Thyroid gland (tissue), 4 donors: ENCODE data around the gene MLLT1. TPM values are rescaled to one million over a fixed set of nuclear protein-coding genes. Genes with fewer than 3 reads are reported as not detected.

Experiments
- DNase-seq, 2 donors: peaks; one replicate each; pipeline ENCODE4 v3.0.0-alpha.2; 2019
- H3K27ac ChIP-seq, 3 donors: fragments of 200-600 bp; sonication (generic); 1 replicate in 2 of 3; 2 replicates in 1 of 3; pipeline ENCODE4 v1.5.1; 2016 to 2019; ENCODE audit warnings: mild to moderate bottlenecking in 1 of 3, moderate library complexity in 1 of 3
- H3K27me3 ChIP-seq: fragments of 200-600 bp; sonication (generic); one replicate; pipeline ENCODE4 v1.5.1; 2019
- H3K36me3 ChIP-seq, 2 donors: fragments of 200-600 bp; sonication (generic); one replicate each; pipeline ENCODE4 v1.5.1; 2016 to 2019
- H3K4me1 ChIP-seq, 2 donors: fragments of 200-600 bp; sonication (generic); one replicate each; pipeline ENCODE4 v1.5.1; 2017 to 2019
- H3K4me3 ChIP-seq, 3 donors: fragments of 200-600 bp; sonication (generic); replicated peaks in 1 of 3; 1 replicate in 2 of 3; 2 replicates in 1 of 3; pipeline ENCODE4 v1.5.1; 2016; ENCODE audit warnings: mild to moderate bottlenecking in 1 of 3
- H3K9me3 ChIP-seq: fragments of 200-600 bp; sonication (generic); one replicate; pipeline ENCODE4 v1.5.1; 2017
- POLR2A ChIP-seq, 2 donors: fragments of 450-650 bp; IDR thresholded peaks; one replicate each; pipeline ENCODE4 v1.6.1; 2017; ENCODE audit warnings: antibody characterized with exemption in 2 of 2, mild to moderate bottlenecking in 2 of 2, moderate library complexity in 1 of 2
- WGBS, 2 donors: methylation state at CpG; one replicate each; pipeline ENCODE4 v1.1.5; 2017; 5-methylcytosine and 5-hydroxymethylcytosine counted together
- intact Hi-C: fragments of 100-400 bp; cut with DNase I; formaldehyde crosslinking; loops from one replicate; pipeline ENCODE4 v1.15.1; 2023
- small RNA-seq: library from RNA; depleted of rRNA; stranded (forward); fragments of <200 nt; gene quantifications from one replicate; pipeline ENCODE3, GENCODE V24; 2016
- total RNA-seq, 4 donors: library from RNA; depleted of rRNA; stranded (reverse); fragments of >200 nt; gene quantifications; one replicate each; pipeline ENCODE4 v1.2.3, GENCODE V29; 2016
- TF ChIP-seq, protein P1 (sequence below), 6 experiments: fragments of 200-600 bp in 3 of 6; fragments of 450-650 bp in 3 of 6; sonication (generic) in 3 of 6; IDR thresholded peaks; one replicate each; pipeline ENCODE4 v1.5.1; 2016 to 2019; ENCODE audit warnings: antibody characterized with exemption in 6 of 6, mild to moderate bottlenecking in 2 of 6, inconsistent platforms in 1 of 6, moderate library complexity in 1 of 6

Gene MLLT1
- total RNA-seq, 4 donors from 2014 or later = 19.2 to 35.0 (median 26.7) TPM

DNA sequence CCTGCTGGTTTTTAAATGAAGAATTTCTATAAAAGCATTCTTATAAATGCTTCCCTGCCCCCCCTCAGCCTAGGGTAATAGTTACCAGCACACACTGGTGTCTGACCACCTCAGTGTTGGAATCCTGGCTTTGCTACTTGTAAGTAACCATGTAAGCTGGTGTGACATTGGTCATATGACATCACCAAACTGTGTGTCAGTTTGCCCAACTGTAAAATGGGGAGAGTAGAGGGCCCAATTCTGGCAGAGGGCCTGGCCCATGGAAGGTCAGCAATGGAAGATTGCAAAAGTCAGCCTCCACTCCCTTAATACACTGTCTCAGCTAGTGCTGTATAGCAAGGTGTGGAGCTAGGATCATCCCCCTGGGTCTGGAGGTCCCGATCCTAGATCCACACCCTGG, 112.7 kb downstream of the MLLT1 start:
- 90 to 97% methylated on average over 1 of the region's 1 CpG for WGBS, 2 donors
- H3K36me3 ChIP-seq = no peaks in the 10 kb centered on the region
- TF ChIP-seq, protein P1, sequence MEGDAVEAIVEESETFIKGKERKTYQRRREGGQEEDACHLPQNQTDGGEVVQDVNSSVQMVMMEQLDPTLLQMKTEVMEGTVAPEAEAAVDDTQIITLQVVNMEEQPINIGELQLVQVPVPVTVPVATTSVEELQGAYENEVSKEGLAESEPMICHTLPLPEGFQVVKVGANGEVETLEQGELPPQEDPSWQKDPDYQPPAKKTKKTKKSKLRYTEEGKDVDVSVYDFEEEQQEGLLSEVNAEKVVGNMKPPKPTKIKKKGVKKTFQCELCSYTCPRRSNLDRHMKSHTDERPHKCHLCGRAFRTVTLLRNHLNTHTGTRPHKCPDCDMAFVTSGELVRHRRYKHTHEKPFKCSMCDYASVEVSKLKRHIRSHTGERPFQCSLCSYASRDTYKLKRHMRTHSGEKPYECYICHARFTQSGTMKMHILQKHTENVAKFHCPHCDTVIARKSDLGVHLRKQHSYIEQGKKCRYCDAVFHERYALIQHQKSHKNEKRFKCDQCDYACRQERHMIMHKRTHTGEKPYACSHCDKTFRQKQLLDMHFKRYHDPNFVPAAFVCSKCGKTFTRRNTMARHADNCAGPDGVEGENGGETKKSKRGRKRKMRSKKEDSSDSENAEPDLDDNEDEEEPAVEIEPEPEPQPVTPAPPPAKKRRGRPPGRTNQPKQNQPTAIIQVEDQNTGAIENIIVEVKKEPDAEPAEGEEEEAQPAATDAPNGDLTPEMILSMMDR (IDR thresholded peaks at IDR 0.05) = no peak
- no peak overlapping the region for H3K27ac ChIP-seq
- intact Hi-C loops = loop anchor here (5.0 kb wide), 1 partner anchor 130 kb away; no protein-coding TSS in a partner anchor
- DNase-seq = no peak
- no peak overlapping the region for H3K4me3 ChIP-seq
- H3K9me3 ChIP-seq = no peaks in the 10 kb centered on the region
- H3K27me3 ChIP-seq = no peaks in the 10 kb centered on the region
- no peaks in the 10 kb centered on the region for H3K4me1 ChIP-seq

DNA sequence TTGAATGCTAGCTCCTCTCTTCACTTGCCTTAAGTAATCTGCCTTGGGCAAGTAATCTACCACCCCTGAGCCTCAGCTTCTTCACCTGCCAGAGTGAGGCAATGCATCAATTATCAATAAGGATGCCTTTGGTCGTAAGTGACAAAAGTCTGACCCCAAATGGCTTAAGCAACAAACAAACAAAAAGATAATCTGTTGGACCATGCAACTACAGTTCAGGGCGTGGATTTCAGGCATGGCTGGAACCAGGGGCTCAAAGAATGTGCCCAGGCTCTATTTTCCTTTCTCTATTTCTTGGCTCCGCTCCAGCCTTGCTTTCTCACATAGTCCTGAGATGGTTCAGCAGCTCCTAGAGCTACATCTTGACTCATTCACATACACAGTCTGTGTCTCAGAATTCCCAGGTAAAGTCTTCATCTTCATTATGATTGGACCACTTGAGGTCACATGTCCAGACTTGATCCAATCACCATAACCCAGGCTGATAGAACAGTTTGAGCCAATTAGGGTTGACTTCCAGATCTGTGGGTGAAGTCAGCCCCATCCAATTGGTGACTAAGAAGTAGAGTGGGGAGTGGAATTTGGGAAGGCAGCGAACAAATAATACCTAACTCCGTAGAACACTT, 114.8 kb downstream of the MLLT1 start:
- Histone ChIP-seq H3K36me3 (no peaks in the 10 kb centered on the region), H3K9me3 (no peaks in the 10 kb centered on the region), H3K27ac (no peak overlapping the region), H3K4me3 (no peak overlapping the region), H3K27me3 (no peaks in the 10 kb centered on the region), H3K4me1 (no peaks in the 10 kb centered on the region)
- TF ChIP-seq POLR2A (IDR thresholded peaks at IDR 0.05) = no peak
- TF ChIP-seq, protein P1 (IDR thresholded peaks at IDR 0.05) = no peak
- DNase-seq = no peak
- intact Hi-C loops = loop anchor here (5.0 kb wide), 1 partner anchor 132 kb away; no protein-coding TSS in a partner anchor
- 82 to 86% methylated on average over 5 of the region's 5 CpGs for WGBS, 2 donors

DNA sequence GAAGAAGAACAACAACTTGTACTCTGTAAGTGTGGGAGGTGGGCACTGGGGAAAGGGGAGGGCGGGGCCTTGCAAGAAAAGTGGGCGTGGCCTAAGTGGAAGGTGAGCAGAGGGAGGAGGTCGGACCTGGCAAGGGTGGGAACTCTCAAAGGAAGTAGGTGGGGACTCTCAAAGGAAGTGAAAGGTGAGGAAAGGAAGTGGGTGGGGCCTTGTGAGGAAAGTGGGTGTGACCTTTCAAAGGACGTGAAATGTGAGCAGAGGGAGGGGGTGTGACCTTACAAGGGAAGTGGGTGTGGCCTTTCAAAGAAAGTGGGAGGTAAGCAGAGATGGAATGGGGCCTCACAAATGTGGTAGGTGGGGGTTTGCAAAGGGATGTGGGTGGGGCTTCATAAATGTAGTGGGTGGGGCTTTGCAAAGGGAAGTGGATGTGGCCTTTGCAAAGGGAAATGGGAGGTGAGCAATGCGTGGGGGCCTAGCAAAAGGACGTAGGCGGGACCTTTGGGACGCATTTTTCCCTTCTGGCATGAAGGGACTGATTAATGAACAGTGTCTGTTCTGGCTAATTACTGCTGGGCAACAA, 118.4 kb downstream of the MLLT1 start:
- TF ChIP-seq POLR2A (IDR thresholded peaks at IDR 0.05) = no peak
- TF ChIP-seq, protein P1 (IDR thresholded peaks at IDR 0.05) = no peak
- H3K4me3 ChIP-seq = no peak overlapping the region
- H3K27ac ChIP-seq = no peak overlapping the region
- no peaks in the 10 kb centered on the region for H3K27me3 ChIP-seq
- DNase-seq = no peak
- H3K36me3 ChIP-seq = no peaks in the 10 kb centered on the region
- WGBS, 2 donors = 36 to 53% methylated on average over 8 of the region's 8 CpGs
- no peaks in the 10 kb centered on the region for H3K9me3 ChIP-seq
- no peaks in the 10 kb centered on the region for H3K4me1 ChIP-seq
- intact Hi-C loops = no loop called here

Small RNAs within 50 kb of the gene (small RNA-seq; reads per million reads assigned to genes)
- not detected for gene AC011471.1

Other genes starting within 250 kb of the MLLT1 start
- 10 to 100 TPM in 1 of 4 donors, 1 to 10 TPM in 3; 4.1 to 10.6 (median 7.7) TPM for gene RFX2, start 169.5 kb downstream of the MLLT1 start, total RNA-seq
- gene ACSBG2, start 144.3 kb downstream of the MLLT1 start, total RNA-seq = 1 to 10 TPM in 1 of 4 donors, under 1 TPM in 1, not detected in 2; 0.22 to 2.4 TPM
- under 1 TPM in 1 of 4 donors, not detected in 3; 0.67 TPM for gene ACER1, start 53.6 kb upstream of the MLLT1 start, total RNA-seq
- gene CLPP, start 81.6 kb upstream of the MLLT1 start, total RNA-seq = 100 to 1,000 TPM in 1 of 4 donors, 10 to 100 TPM in 3; 44.6 to 108 (median 63.1) TPM
- 100 to 1,000 TPM in 2 of 4 donors, 10 to 100 TPM in 2; 71.8 to 146 (median 91.4) TPM for gene ALKBH7, start 92.8 kb upstream of the MLLT1 start, total RNA-seq
- 1 to 10 TPM; 1.1 to 6.7 (median 2.6) TPM for gene PSPN, start 96.0 kb upstream of the MLLT1 start, total RNA-seq
- 10 to 100 TPM; 50.8 to 57.0 (median 51.4) TPM for gene GTF2F1, start 113.2 kb upstream of the MLLT1 start, total RNA-seq
- gene KHSRP, start 144.8 kb upstream of the MLLT1 start, total RNA-seq = 100 to 1,000 TPM in 3 of 4 donors, 10 to 100 TPM in 1; 92.9 to 141 (median 118) TPM
- gene SLC25A41, start 153.8 kb upstream of the MLLT1 start, total RNA-seq = under 1 TPM in 1 of 4 donors, not detected in 3; 0.33 TPM
- 100 to 1,000 TPM in 3 of 4 donors, 10 to 100 TPM in 1; 75.2 to 214 (median 152) TPM for gene SLC25A23, start 179.8 kb upstream of the MLLT1 start, total RNA-seq
- gene CRB3, start 184.3 kb upstream of the MLLT1 start, total RNA-seq = 10 to 100 TPM; 21.0 to 65.2 (median 45.3) TPM
- 1 to 10 TPM in 3 of 4 donors, not detected in 1; 1.3 to 2.1 (median 1.8) TPM for gene DENND1C, start 201.8 kb upstream of the MLLT1 start, total RNA-seq
- under 1 TPM in 3 of 4 donors, not detected in 1; 0.22 to 0.67 (median 0.59) TPM for gene TUBB4A, start 222.3 kb upstream of the MLLT1 start, total RNA-seq